GM12872 (cell line): ENCODE results near the gene UGP2.

Experiments used
- TF ChIP-seq, protein P1 (sequence below): IDR thresholded peaks from 3 replicates; pipeline ENCODE4 v1.5.1; 2011; ENCODE audit warnings: low read depth, mild to moderate bottlenecking, low read length, moderate library complexity; ENCODE audit not compliant: insufficient read depth

The UGP2 gene

DNA sequence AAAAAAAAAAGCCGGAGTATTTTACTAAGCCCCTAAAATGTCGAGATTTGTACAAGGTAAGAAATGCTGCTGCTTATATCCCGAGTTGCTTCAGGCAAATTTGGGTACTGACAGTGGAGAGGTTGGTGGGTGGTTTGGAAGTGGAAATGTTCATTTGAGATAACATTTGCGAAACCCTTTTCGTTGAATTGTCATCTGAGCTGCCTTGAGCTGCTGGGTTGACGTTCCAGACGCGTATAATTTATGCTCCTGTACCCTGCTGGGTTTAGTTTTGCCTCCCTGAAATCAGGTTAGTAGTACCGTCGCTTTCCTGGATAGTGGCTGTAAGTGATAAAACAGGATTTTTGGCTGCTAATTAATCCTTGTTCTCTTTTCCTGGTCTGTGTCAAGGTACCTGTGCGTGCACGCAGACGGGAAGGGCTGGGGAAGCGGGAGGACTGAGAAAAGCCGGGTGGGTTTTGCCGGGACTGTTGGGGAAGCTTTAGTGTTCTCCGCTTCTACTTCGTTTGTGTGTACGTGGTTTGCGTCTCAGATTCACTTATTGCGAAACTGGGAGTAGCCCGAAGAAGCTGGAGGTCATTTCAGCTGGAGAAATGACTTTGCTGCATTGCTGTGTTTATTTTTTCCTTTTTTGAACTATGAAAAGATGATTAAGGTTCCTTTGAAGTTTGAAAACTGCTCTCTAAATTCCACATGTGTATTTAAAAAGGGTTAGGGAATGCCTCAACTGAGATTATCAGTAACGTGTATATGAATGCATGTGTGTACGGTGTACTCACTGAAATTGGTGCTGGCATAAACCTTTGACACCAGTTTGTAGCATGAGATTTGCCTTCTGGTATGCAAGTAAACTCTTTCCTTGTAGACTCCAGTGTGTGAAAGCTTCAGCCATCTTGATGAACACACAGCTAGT is 709 bp downstream of the UGP2 start:
- TF ChIP-seq, protein P1, sequence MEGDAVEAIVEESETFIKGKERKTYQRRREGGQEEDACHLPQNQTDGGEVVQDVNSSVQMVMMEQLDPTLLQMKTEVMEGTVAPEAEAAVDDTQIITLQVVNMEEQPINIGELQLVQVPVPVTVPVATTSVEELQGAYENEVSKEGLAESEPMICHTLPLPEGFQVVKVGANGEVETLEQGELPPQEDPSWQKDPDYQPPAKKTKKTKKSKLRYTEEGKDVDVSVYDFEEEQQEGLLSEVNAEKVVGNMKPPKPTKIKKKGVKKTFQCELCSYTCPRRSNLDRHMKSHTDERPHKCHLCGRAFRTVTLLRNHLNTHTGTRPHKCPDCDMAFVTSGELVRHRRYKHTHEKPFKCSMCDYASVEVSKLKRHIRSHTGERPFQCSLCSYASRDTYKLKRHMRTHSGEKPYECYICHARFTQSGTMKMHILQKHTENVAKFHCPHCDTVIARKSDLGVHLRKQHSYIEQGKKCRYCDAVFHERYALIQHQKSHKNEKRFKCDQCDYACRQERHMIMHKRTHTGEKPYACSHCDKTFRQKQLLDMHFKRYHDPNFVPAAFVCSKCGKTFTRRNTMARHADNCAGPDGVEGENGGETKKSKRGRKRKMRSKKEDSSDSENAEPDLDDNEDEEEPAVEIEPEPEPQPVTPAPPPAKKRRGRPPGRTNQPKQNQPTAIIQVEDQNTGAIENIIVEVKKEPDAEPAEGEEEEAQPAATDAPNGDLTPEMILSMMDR: no peak

DNA sequence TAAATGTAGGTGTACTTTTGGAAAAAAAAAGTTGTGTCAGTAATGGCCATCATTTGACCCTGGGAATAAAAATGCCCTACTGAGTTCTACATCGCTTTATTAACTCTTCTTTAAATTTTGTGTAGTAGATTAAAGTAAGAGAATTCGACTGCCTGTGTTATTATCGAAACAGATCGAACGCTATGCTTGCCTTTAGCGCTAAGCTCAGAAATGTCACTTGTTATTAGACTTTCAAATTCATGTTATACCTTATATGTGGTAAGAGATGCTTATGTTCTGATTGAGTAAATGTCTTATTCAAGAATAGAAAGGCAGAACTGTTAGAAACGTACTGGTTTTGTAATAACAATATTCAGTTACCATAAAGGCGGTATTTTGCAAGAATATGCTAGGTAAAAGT is 1.4 kb downstream of the UGP2 start:
- TF ChIP-seq, protein P1: no peak

DNA sequence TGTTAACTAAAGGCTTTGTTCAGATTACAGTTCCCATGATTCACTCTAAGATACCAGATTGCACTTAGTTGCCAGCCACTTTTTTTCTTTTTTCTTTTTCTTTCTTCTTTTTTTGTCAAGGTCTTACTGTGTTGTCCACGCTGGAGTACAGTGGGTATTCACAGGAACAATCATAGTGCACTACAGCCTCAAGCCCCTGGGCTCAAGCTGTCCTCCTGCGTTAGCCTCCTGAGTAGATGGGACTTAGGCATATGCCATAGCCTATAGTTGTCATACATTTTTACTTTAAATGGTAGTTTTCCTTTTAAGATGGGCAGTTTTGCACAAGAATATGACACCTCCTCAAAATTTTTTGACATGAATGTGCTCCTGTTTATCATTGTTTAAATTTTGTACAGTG is 2.1 kb downstream of the UGP2 start:
- TF ChIP-seq, protein P1: no peak

DNA sequence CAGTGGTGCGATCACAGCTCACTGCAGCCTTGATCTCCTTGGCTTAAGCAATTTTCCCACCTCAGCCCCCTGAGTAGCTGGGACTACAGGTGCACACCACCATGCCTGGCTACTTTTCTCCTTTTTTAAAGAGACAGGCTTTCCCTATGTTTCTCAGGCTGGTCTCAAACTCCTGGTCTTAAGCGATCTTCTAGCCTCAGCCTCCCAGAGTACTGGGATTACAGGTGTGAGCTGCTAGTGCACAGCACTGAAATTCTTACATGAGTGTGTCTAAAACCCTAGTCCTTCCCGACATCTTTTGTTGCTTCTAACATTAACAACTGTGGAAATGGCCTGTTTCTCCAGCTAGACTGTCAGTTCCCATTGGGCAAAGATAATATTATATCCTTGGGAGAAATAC is 2.9 kb downstream of the UGP2 start:
- TF ChIP-seq, protein P1: no peak

DNA sequence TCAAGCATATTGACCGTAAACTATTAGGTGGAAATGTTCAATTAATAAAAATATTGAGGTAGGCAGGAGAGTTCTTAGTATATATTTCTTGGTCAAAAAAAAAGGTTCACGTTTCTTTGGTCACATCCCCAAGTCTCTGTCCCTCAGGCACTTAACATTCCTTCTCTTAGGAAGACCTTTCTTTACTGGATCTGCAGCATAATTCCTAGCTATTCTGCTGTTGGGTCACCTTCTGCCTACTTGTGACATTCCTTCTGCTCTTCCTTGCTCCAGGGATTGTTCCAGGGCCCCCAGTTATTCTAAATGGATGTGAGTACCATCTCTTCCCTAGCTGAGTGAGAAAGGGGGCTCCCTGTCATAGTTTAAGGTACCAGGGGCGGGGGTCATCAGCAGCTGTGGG is 4.2 kb downstream of the UGP2 start:
- TF ChIP-seq, protein P1: no peak

DNA sequence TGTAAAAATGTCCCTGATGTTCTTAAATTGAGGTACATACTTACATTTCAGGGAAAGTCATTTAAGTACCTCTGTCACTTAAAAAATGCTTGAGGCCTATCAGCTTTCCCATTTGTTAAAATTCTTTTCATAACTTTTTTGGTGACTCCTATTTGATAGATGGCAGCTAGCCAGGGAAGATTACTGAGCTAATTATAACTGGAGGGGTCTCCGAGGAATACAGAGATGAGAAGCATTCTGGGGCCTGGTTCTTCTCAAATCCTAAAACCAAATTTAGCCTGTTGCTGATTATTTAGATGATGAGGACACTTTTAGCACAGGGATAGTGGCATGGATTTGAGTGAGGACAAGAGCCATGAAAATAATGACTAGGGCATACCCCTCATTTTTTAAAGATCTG is 4.8 kb downstream of the UGP2 start:
- TF ChIP-seq, protein P1: no peak

DNA sequence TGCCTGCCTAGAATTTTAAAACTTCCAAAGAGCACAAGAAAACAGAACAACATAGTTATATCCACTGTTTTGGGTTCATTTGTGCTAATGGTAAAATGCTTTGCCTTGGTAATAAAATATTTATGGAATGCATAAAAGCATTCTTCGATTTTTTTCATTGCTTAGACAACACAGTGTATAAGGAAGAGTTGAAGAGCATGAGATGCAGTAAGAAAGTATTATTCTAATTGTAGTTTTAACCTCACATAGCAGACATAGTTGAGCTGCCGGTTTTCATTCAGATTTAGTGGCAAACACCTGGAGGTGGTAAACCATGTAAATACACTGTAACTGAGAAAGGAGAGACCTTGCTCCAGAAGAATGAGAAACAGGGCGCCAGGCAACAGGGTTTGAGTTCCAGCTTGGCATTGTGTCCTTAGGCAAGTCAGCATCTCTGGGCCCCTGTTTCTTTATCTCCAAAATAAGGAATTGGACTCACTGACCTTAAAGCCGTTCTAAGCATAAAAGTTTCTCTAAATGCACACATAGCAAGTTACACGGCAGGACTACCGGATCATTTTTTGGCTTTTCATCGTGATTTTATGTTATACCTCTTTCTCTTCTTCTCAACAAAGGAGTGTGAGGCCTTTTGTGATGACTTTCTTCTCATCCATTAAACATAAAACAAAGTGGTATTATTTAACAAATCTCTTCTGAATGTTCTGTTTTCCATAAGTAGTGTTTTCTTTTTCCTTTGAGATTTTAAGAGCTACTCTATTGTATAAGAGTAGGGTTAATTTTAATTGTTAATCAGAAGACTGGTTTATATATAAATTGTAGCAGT is 7.9 kb downstream of the UGP2 start:
- TF ChIP-seq, protein P1: no peak
